Neural cell (in vitro differentiated cells): ENCODE measurements around the gene IL21R. TPM values are rescaled to one million over a fixed set of nuclear protein-coding genes. Genes with fewer than 3 reads are reported as not detected.

Source experiments
- H2AFZ ChIP-seq: fragments of 200-600, 300-800 bp; sonication (generic), shearing (Covaris generic); 2 replicates; pipeline ENCODE4 v1.6.0; 2014; ENCODE audit warnings: low read depth, mild to moderate bottlenecking, antibody characterized with exemption, low read length, moderate library complexity
- H3F3A ChIP-seq: fragments of 200-600 bp; shearing (Covaris generic); 2 replicates; pipeline ENCODE4 v1.6.1; 2016; ENCODE audit warnings: mild to moderate bottlenecking, moderate library complexity, mixed read lengths, antibody characterized with exemption, low read length; ENCODE audit not compliant: insufficient read depth, poor library complexity, severe bottlenecking
- H3K27ac ChIP-seq: fragments of 200-600, 300-800 bp; sonication (generic), shearing (Covaris generic); 2 replicates; pipeline ENCODE4 v1.5.1; 2014; ENCODE audit warnings: mild to moderate bottlenecking, low read length, moderate library complexity
- H3K27me3 ChIP-seq: fragments of 300-800, 200-600 bp; sonication (generic), shearing (Covaris generic); 2 replicates; pipeline ENCODE4 v1.6.0; 2014; ENCODE audit warnings: mild to moderate bottlenecking, low read depth, low read length, moderate library complexity; ENCODE audit not compliant: insufficient read depth
- H3K36me3 ChIP-seq: fragments of 300-800, 200-600 bp; sonication (generic), shearing (Covaris generic); 2 replicates; pipeline ENCODE4 v1.5.1; 2014; ENCODE audit warnings: mild to moderate bottlenecking, antibody characterized with exemption, low read length, moderate library complexity; ENCODE audit not compliant: insufficient read depth
- H3K4me2 ChIP-seq: fragments of 300-800, 200-600 bp; sonication (generic), shearing (Covaris generic); 2 replicates; pipeline ENCODE4 v1.6.0; 2014; ENCODE audit warnings: mild to moderate bottlenecking, low read length
- H3K4me3 ChIP-seq: fragments of 300-800, 200-600 bp; sonication (generic), shearing (Covaris generic); 2 replicates; pipeline ENCODE4 v1.5.1; 2014; ENCODE audit warnings: mild to moderate bottlenecking, low read length, moderate library complexity
- H3K79me2 ChIP-seq: fragments of 200-600 bp; shearing (Covaris generic); replicated peaks from 2 replicates; pipeline ENCODE4 v1.6.0; 2014; ENCODE audit warnings: mild to moderate bottlenecking, low read length, moderate library complexity; ENCODE audit not compliant: insufficient read depth
- H3K9ac ChIP-seq: fragments of 300-800, 200-600 bp; sonication (generic), shearing (Covaris generic); 2 replicates; pipeline ENCODE4 v1.6.1; 2016; ENCODE audit warnings: mild to moderate bottlenecking, low read length, mixed read lengths
- H3K9me2 ChIP-seq: fragments of 200-600 bp; shearing (Covaris generic); 2 replicates; pipeline ENCODE4 v1.6.1; 2016; ENCODE audit warnings: mild to moderate bottlenecking, low read length, mixed read lengths; ENCODE audit not compliant: insufficient read depth
- H3K9me3 ChIP-seq: fragments of 200-600, 300-800 bp; sonication (generic), shearing (Covaris generic); 2 replicates; pipeline ENCODE4 v1.6.1; 2016; ENCODE audit warnings: mild to moderate bottlenecking, mixed run types, low read length, moderate library complexity, mixed read lengths
- H4K20me1 ChIP-seq: fragments of 200-600 bp; shearing (Covaris generic); 2 replicates; pipeline ENCODE4 v1.6.1; 2016; ENCODE audit warnings: mild to moderate bottlenecking, mixed run types; ENCODE audit not compliant: insufficient read depth
- EP300 ChIP-seq: fragments of 450-650 bp; conservative IDR thresholded peaks from 2 replicates; pipeline ENCODE4 v1.6.1; 2014; ENCODE audit warnings: antibody characterized with exemption, mild to moderate bottlenecking, moderate library complexity; ENCODE audit not compliant: poor library complexity, severe bottlenecking
- EZH2 ChIP-seq: fragments of 200-600, 300-800 bp; shearing (Covaris generic), sonication (generic); IDR thresholded peaks from 2 replicates; pipeline ENCODE4 v1.6.1; 2014; ENCODE audit warnings: antibody characterized with exemption, low read length, borderline replicate concordance, mild to moderate bottlenecking; ENCODE audit not compliant: insufficient read depth, poor library complexity, severe bottlenecking
- MXI1 ChIP-seq: fragments of 450-650 bp; conservative IDR thresholded peaks from 2 replicates; pipeline ENCODE4 v1.6.1; 2014; ENCODE audit warnings: antibody characterized with exemption, mild to moderate bottlenecking; ENCODE audit not compliant: poor library complexity, severe bottlenecking
- POLR2AphosphoS5 ChIP-seq: IDR thresholded peaks from 2 replicates; pipeline ENCODE4 v1.6.1; 2012
- RAD21 ChIP-seq: fragments of 450-650 bp; conservative IDR thresholded peaks from 2 replicates; pipeline ENCODE4 v1.6.1; 2014; ENCODE audit warnings: antibody characterized with exemption, mild to moderate bottlenecking, moderate library complexity
- SMC3 ChIP-seq: fragments of 450-650 bp; conservative IDR thresholded peaks from 2 replicates; pipeline ENCODE4 v1.6.1; 2014; ENCODE audit warnings: antibody characterized with exemption, mild to moderate bottlenecking, moderate library complexity; ENCODE audit not compliant: poor library complexity
- TAF1 ChIP-seq: IDR thresholded peaks from 2 replicates; pipeline ENCODE4 v1.6.1; 2012; ENCODE audit warnings: low read depth
- polyA plus RNA-seq: library from polyadenylated mRNA; depleted of rRNA; stranded (reverse); fragments of >200 nt; gene quantifications from 2 replicates; pipeline ENCODE4 v1.2.3, GENCODE V29; 2014
- TF ChIP-seq, protein P1 (sequence below): fragments of 450-650 bp; IDR thresholded peaks from 2 replicates; pipeline ENCODE4 v1.5.1; 2014; ENCODE audit warnings: antibody characterized with exemption, mild to moderate bottlenecking, moderate library complexity; ENCODE audit not compliant: poor library complexity, severe bottlenecking
- TF ChIP-seq, protein P2 (sequence below): IDR thresholded peaks from 2 replicates; pipeline ENCODE4 v1.6.1; 2012; ENCODE audit warnings: borderline replicate concordance

Gene IL21R
- polyA plus RNA-seq, 1 donor from 2014 or later: not detected

DNA sequence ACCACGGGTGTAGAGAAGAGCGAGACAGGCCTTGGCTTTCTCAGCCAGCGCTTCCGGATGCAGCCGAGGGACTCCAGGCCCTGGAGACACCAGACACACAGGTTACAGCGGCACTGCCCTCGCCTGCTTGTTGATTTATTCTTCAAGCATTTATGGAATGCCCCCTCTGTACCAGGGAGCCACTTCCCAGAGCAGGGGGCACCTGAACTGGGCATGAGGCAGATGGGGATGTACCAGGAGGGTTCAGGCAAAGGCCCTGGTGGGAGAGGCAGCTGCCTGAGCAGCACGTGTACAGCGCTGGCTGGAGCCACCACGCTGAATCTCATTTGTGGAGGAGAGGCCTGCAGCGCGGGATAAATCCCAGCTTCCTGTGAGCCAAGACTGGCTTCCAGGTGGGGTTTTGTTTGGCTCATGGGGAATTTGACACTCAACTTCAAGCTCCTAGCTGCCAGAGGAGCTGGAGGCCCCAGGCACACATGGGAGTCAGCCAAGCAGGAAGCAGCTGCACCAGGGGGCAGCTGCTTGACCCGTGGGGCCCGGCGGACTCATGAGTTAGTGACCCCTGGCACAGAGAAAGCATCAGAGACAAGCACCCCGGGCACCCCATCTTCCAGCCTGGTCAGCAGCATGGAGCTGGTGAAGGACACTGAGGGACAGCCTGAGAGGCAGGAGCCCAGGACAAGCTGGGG is 59.7 kb downstream of the IL21R start:
- H3K27me3 ChIP-seq: no peaks in the 10 kb centered on the region
- no peaks in the 10 kb centered on the region for H4K20me1 ChIP-seq
- TF ChIP-seq EZH2: no peak
- TF ChIP-seq, protein P1, sequence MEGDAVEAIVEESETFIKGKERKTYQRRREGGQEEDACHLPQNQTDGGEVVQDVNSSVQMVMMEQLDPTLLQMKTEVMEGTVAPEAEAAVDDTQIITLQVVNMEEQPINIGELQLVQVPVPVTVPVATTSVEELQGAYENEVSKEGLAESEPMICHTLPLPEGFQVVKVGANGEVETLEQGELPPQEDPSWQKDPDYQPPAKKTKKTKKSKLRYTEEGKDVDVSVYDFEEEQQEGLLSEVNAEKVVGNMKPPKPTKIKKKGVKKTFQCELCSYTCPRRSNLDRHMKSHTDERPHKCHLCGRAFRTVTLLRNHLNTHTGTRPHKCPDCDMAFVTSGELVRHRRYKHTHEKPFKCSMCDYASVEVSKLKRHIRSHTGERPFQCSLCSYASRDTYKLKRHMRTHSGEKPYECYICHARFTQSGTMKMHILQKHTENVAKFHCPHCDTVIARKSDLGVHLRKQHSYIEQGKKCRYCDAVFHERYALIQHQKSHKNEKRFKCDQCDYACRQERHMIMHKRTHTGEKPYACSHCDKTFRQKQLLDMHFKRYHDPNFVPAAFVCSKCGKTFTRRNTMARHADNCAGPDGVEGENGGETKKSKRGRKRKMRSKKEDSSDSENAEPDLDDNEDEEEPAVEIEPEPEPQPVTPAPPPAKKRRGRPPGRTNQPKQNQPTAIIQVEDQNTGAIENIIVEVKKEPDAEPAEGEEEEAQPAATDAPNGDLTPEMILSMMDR: no peak
- no peak for TF ChIP-seq TAF1
- TF ChIP-seq RAD21: no peak
- TF ChIP-seq, protein P2, sequence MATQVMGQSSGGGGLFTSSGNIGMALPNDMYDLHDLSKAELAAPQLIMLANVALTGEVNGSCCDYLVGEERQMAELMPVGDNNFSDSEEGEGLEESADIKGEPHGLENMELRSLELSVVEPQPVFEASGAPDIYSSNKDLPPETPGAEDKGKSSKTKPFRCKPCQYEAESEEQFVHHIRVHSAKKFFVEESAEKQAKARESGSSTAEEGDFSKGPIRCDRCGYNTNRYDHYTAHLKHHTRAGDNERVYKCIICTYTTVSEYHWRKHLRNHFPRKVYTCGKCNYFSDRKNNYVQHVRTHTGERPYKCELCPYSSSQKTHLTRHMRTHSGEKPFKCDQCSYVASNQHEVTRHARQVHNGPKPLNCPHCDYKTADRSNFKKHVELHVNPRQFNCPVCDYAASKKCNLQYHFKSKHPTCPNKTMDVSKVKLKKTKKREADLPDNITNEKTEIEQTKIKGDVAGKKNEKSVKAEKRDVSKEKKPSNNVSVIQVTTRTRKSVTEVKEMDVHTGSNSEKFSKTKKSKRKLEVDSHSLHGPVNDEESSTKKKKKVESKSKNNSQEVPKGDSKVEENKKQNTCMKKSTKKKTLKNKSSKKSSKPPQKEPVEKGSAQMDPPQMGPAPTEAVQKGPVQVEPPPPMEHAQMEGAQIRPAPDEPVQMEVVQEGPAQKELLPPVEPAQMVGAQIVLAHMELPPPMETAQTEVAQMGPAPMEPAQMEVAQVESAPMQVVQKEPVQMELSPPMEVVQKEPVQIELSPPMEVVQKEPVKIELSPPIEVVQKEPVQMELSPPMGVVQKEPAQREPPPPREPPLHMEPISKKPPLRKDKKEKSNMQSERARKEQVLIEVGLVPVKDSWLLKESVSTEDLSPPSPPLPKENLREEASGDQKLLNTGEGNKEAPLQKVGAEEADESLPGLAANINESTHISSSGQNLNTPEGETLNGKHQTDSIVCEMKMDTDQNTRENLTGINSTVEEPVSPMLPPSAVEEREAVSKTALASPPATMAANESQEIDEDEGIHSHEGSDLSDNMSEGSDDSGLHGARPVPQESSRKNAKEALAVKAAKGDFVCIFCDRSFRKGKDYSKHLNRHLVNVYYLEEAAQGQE: no peak
- no peak for TF ChIP-seq MXI1
- no peak for TF ChIP-seq POLR2AphosphoS5
- TF ChIP-seq EP300: no peak
- no peak for TF ChIP-seq SMC3
- H3K36me3 ChIP-seq: no peaks in the 10 kb centered on the region
- H3K79me2 ChIP-seq: no peaks in the 10 kb centered on the region
- H3K4me2 ChIP-seq: no peak overlapping the region
- H3F3A ChIP-seq: no peaks in the 10 kb centered on the region
- no peak overlapping the region for H3K9ac ChIP-seq
- H3K27ac ChIP-seq: no peak overlapping the region
- H3K9me2 ChIP-seq: no peaks in the 10 kb centered on the region
- no peaks in the 10 kb centered on the region for H3K9me3 ChIP-seq
- H2AFZ ChIP-seq: no peak overlapping the region
- H3K4me3 ChIP-seq: no peak overlapping the region

DNA sequence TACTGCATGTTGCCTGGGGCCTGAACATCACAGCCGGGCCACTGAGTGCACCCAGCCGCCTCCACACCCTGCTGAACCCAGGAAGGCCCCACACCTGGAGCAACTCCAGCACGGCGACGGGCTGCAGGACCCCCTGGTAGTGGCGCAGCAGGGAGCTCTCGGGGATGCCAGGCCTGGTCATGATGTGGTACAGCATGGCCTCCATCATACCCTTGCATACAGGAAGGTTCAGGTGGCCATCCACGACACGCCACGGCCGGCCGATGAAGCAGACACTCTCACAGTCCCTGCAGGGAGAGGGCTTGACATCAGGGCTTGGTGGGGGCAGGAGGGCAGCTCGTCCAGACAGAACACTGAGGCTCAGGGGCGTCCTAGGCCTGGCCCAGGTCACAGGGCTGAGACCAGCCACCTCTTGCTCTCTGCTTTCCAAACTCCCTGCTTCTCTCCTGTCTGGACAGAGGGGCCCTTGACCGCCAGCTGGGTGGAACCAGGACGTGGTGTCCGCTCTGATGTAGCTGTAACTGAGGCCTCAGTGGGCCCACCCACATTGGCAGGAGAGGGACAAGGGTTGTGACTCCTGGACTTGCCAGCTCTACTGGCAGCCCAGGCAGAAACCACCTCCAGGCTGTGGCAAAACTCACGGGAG is 60.3 kb downstream of the IL21R start:
- no peaks in the 10 kb centered on the region for H3K79me2 ChIP-seq
- H4K20me1 ChIP-seq: no peaks in the 10 kb centered on the region
- no peak overlapping the region for H3K9ac ChIP-seq
- H3K4me3 ChIP-seq: no peak overlapping the region
- H3K9me3 ChIP-seq: no peaks in the 10 kb centered on the region
- no peaks in the 10 kb centered on the region for H3K27me3 ChIP-seq
- no peak overlapping the region for H3K27ac ChIP-seq
- no peaks in the 10 kb centered on the region for H3F3A ChIP-seq
- no peak overlapping the region for H3K4me2 ChIP-seq
- H3K9me2 ChIP-seq: no peaks in the 10 kb centered on the region
- TF ChIP-seq EZH2 (no peak), POLR2AphosphoS5 (no peak), RAD21 (no peak), SMC3 (no peak), EP300 (no peak), MXI1 (no peak), TAF1 (no peak)
- TF ChIP-seq, protein P2: no peak
- TF ChIP-seq, protein P1: no peak
- H3K36me3 ChIP-seq: no peaks in the 10 kb centered on the region
- no peak overlapping the region for H2AFZ ChIP-seq
